GM23338 (cell line): ENCODE results near the gene CSGALNACT2. TPM values are rescaled to one million over a fixed set of nuclear protein-coding genes. Genes with fewer than 3 reads are reported as not detected.

Source experiments
- ATAC-seq: fragments of 200-7000 bp; cut with Tn5 transposase; 3 replicates; pipeline ENCODE4 v1.9.1; 2020
- DNase-seq: peaks from one replicate; pipeline ENCODE4 v3.0.0-alpha.2; 2015; ENCODE audit warnings: low spot score
- H2AFZ ChIP-seq: fragments of 200-600 bp; sonication (generic); 2 replicates; pipeline ENCODE4 v1.8.0; 2016; ENCODE audit warnings: antibody characterized with exemption, mild to moderate bottlenecking, moderate library complexity
- H3F3A ChIP-seq: fragments of 200-600 bp; sonication (generic); replicated peaks from 2 replicates; pipeline ENCODE4 v1.8.0; 2017; ENCODE audit warnings: antibody characterized with exemption, mixed run types, low read depth
- H3K27ac ChIP-seq: fragments of 200-600 bp; sonication (generic); 2 replicates; pipeline ENCODE4 v1.6.1; 2016; ENCODE audit warnings: low read depth
- H3K27me3 ChIP-seq: fragments of 200-600 bp; sonication (generic); 2 replicates; pipeline ENCODE4 v1.8.0; 2016; ENCODE audit warnings: mild to moderate bottlenecking, mixed run types, moderate library complexity; ENCODE audit not compliant: insufficient read depth
- H3K36me3 ChIP-seq: fragments of 200-600 bp; sonication (generic); 2 replicates; pipeline ENCODE4 v1.8.0; 2016; ENCODE audit warnings: mild to moderate bottlenecking; ENCODE audit not compliant: insufficient read depth
- H3K4me1 ChIP-seq: fragments of 200-600 bp; sonication (generic); 2 replicates; pipeline ENCODE4 v1.8.0; 2016; ENCODE audit warnings: mild to moderate bottlenecking, moderate library complexity; ENCODE audit not compliant: insufficient read depth
- H3K4me2 ChIP-seq: fragments of 200-600 bp; sonication (generic); 2 replicates; pipeline ENCODE4 v1.7.1; 2017; ENCODE audit warnings: mixed run types
- H3K4me3 ChIP-seq: fragments of 200-600 bp; sonication (generic); 2 replicates; pipeline ENCODE4 v1.6.1; 2016; ENCODE audit warnings: mixed run types
- H3K79me2 ChIP-seq: fragments of 200-600 bp; sonication (generic); replicated peaks from 2 replicates; pipeline ENCODE4 v1.8.0; 2017; ENCODE audit warnings: mild to moderate bottlenecking; ENCODE audit not compliant: insufficient read depth
- H3K9me2 ChIP-seq: fragments of 200-600 bp; sonication (generic); 2 replicates; pipeline ENCODE4 v1.8.0; 2017; ENCODE audit not compliant: insufficient read depth
- H4K20me1 ChIP-seq: fragments of 200-600 bp; sonication (generic); replicated peaks from 2 replicates; pipeline ENCODE4 v1.8.0; 2017; ENCODE audit warnings: mild to moderate bottlenecking; ENCODE audit not compliant: insufficient read depth
- H3K27ac Mint-ChIP-seq: 2 replicates; pipeline ENCODE4 v1.8.0; 2020; ENCODE audit warnings: inconsistent platforms, mild to moderate bottlenecking, moderate library complexity, mixed read lengths
- H3K27me3 Mint-ChIP-seq: 3 replicates; pipeline ENCODE4 v1.8.0; 2022; ENCODE audit warnings: low read depth, mild to moderate bottlenecking, moderate library complexity, mixed read lengths, inconsistent platforms; ENCODE audit not compliant: insufficient read depth, poor library complexity
- H3K36me3 Mint-ChIP-seq: 3 replicates; pipeline ENCODE4 v1.8.0; 2021; ENCODE audit warnings: low read depth, mild to moderate bottlenecking, inconsistent platforms, moderate library complexity, mixed read lengths
- H3K4me1 Mint-ChIP-seq: 3 replicates; pipeline ENCODE4 v1.8.0; 2020; ENCODE audit warnings: mild to moderate bottlenecking, inconsistent platforms, mixed read lengths
- H3K4me3 Mint-ChIP-seq: 3 replicates; pipeline ENCODE4 v1.8.0; 2021; ENCODE audit warnings: moderate library complexity, mild to moderate bottlenecking, inconsistent platforms, mixed read lengths
- H3K9me3 Mint-ChIP-seq: 3 replicates; pipeline ENCODE4 v1.8.0; 2020; ENCODE audit warnings: moderate library complexity, mild to moderate bottlenecking, inconsistent platforms, mixed read lengths
- CREB1 ChIP-seq: fragments of 250-450 bp; sonication (Bioruptor Pico); IDR thresholded peaks from 2 replicates; pipeline ENCODE4 v1.5.0; 2020; ENCODE audit warnings: low read depth, mild to moderate bottlenecking, moderate library complexity
- EZH2 ChIP-seq: fragments of 200-600 bp; sonication (generic); IDR thresholded peaks from one replicate; pipeline ENCODE4 v1.8.0; 2017; ENCODE audit warnings: antibody characterized with exemption, mild to moderate bottlenecking, low read depth; ENCODE audit not compliant: unreplicated experiment
- EZH2phosphoT487 ChIP-seq: fragments of 200-600 bp; sonication (generic); IDR thresholded peaks from one replicate; pipeline ENCODE4 v1.8.1; 2018; ENCODE audit warnings: antibody characterized with exemption; ENCODE audit not compliant: unreplicated experiment
- JUNB ChIP-seq: IDR thresholded peaks from one replicate; pipeline ENCODE4 v1.6.1; 2016; ENCODE audit warnings: antibody characterized with exemption; ENCODE audit not compliant: unreplicated experiment
- NANOG ChIP-seq: IDR thresholded peaks from 2 replicates; pipeline ENCODE4 v1.6.1; 2016; ENCODE audit warnings: antibody characterized with exemption, borderline replicate concordance
- POLR2AphosphoS5 ChIP-seq: IDR thresholded peaks from 2 replicates; pipeline ENCODE4 v1.6.1; 2016; ENCODE audit warnings: antibody characterized with exemption, low read depth
- STAT1 ChIP-seq: IDR thresholded peaks from one replicate; pipeline ENCODE4 v1.6.1; 2016; ENCODE audit warnings: antibody characterized with exemption; ENCODE audit not compliant: unreplicated experiment
- ZNF114 ChIP-seq: fragments of 250-450 bp; sonication (Bioruptor Pico); IDR thresholded peaks from 2 replicates; pipeline ENCODE4 v1.5.0; 2020; ENCODE audit warnings: mild to moderate bottlenecking, moderate library complexity
- ZNF331 ChIP-seq: fragments of 250-450 bp; sonication (Bioruptor Pico); IDR thresholded peaks from 2 replicates; pipeline ENCODE4 v1.5.0; 2020; ENCODE audit warnings: low read depth, mild to moderate bottlenecking, moderate library complexity
- polyA plus RNA-seq: library from polyadenylated mRNA; unstranded; fragments of >200 nt; fragmentation: Nextera tagmentation; extraction: Ambion mirVana; gene quantifications from 2 replicates; pipeline ENCODE4 v1.2.1, GENCODE V29; 2016
- total RNA-seq: library from RNA; depleted of rRNA; stranded (reverse); fragments of >200 nt; shearing (Covaris generic); gene quantifications from 2 replicates; pipeline ENCODE4 v1.2.3, GENCODE V29; 2014
- TF ChIP-seq, protein P1 (sequence below): IDR thresholded peaks from 2 replicates; pipeline ENCODE4 v1.6.1; 2016; ENCODE audit warnings: antibody characterized with exemption
- TF ChIP-seq, protein P2 (sequence below): fragments of 250-450 bp; sonication (Bioruptor Pico); IDR thresholded peaks from 2 replicates; pipeline ENCODE4 v1.5.0; 2020; ENCODE audit warnings: mild to moderate bottlenecking, moderate library complexity
- TF ChIP-seq, protein P3 (sequence below), 2 experiments: fragments of 200-600 bp in 1 of 2; sonication (generic) in 1 of 2; conservative IDR thresholded peaks; 2 replicates each; pipeline versions ENCODE4 v1.5.1 to v1.6.1; 2016 to 2017; ENCODE audit warnings: antibody characterized with exemption in 2 of 2, low read depth in 2 of 2, mild to moderate bottlenecking in 2 of 2, moderate library complexity in 1 of 2
- TF ChIP-seq, protein P4 (sequence below): IDR thresholded peaks from one replicate; pipeline ENCODE4 v1.6.1; 2018; ENCODE audit warnings: antibody characterized with exemption; ENCODE audit not compliant: unreplicated experiment

The CSGALNACT2 gene
- total and polyA plus RNA-seq, 2 experiments from 2014 or later: 3.0 to 4.6 TPM

DNA sequence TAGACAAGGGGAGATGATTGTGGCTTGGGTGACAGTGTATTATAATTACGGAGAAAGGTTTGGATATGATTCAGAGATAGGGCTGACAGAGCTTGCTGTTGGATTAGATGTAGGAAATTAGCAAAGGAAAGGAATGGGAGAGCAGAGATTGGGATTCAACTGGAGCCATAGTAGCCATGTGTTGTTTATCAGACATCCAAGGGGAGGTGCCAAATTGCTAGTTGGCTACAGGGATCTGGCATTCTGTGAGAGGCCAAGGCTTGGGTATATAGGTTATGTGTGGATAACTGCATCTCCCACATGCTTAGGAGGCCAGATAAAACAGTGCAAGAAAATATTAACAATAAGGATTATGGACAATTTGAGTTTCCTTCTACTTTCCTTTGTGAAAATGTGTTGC is 34.9 kb downstream of the CSGALNACT2 start:
- Histone ChIP-seq H3K4me2 (no peak overlapping the region), H3K4me1 (no peaks in the 10 kb centered on the region), H3F3A (no peaks in the 10 kb centered on the region), H4K20me1 (no peaks in the 10 kb centered on the region), H3K9me2 (no peaks in the 10 kb centered on the region), H3K27me3 (no peaks in the 10 kb centered on the region), H3K36me3 (peaks cover 4% of the 10 kb centered on the region; the same call in 1 of the 2 replicates), H2AFZ (no peak overlapping the region), H3K27ac (no peak overlapping the region), H3K4me3 (no peak overlapping the region), H3K79me2 (no peaks in the 10 kb centered on the region)
- Mint-ChIP-seq H3K27ac (peak overlapping the region; percentile 4; the same call in 1 of the 2 replicates), H3K4me3 (no peak overlapping the region), H3K4me1 (peaks cover 12% of the 10 kb centered on the region), H3K36me3 (no peaks in the 10 kb centered on the region), H3K9me3 (no peaks in the 10 kb centered on the region), H3K27me3 (peaks cover 1% of the 10 kb centered on the region)
- no peak for DNase-seq
- no peak for ATAC-seq
- TF ChIP-seq POLR2AphosphoS5 (no peak), ZNF331 (no peak), STAT1 (no peak), JUNB (no peak), NANOG (no peak), EZH2 (no peak), CREB1 (CRISPR knock-in tag) (no peak), EZH2phosphoT487 (no peak), ZNF114 (CRISPR knock-in tag) (no peak)
- TF ChIP-seq, protein P1, sequence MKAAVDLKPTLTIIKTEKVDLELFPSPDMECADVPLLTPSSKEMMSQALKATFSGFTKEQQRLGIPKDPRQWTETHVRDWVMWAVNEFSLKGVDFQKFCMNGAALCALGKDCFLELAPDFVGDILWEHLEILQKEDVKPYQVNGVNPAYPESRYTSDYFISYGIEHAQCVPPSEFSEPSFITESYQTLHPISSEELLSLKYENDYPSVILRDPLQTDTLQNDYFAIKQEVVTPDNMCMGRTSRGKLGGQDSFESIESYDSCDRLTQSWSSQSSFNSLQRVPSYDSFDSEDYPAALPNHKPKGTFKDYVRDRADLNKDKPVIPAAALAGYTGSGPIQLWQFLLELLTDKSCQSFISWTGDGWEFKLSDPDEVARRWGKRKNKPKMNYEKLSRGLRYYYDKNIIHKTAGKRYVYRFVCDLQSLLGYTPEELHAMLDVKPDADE: no peak
- TF ChIP-seq, protein P2, sequence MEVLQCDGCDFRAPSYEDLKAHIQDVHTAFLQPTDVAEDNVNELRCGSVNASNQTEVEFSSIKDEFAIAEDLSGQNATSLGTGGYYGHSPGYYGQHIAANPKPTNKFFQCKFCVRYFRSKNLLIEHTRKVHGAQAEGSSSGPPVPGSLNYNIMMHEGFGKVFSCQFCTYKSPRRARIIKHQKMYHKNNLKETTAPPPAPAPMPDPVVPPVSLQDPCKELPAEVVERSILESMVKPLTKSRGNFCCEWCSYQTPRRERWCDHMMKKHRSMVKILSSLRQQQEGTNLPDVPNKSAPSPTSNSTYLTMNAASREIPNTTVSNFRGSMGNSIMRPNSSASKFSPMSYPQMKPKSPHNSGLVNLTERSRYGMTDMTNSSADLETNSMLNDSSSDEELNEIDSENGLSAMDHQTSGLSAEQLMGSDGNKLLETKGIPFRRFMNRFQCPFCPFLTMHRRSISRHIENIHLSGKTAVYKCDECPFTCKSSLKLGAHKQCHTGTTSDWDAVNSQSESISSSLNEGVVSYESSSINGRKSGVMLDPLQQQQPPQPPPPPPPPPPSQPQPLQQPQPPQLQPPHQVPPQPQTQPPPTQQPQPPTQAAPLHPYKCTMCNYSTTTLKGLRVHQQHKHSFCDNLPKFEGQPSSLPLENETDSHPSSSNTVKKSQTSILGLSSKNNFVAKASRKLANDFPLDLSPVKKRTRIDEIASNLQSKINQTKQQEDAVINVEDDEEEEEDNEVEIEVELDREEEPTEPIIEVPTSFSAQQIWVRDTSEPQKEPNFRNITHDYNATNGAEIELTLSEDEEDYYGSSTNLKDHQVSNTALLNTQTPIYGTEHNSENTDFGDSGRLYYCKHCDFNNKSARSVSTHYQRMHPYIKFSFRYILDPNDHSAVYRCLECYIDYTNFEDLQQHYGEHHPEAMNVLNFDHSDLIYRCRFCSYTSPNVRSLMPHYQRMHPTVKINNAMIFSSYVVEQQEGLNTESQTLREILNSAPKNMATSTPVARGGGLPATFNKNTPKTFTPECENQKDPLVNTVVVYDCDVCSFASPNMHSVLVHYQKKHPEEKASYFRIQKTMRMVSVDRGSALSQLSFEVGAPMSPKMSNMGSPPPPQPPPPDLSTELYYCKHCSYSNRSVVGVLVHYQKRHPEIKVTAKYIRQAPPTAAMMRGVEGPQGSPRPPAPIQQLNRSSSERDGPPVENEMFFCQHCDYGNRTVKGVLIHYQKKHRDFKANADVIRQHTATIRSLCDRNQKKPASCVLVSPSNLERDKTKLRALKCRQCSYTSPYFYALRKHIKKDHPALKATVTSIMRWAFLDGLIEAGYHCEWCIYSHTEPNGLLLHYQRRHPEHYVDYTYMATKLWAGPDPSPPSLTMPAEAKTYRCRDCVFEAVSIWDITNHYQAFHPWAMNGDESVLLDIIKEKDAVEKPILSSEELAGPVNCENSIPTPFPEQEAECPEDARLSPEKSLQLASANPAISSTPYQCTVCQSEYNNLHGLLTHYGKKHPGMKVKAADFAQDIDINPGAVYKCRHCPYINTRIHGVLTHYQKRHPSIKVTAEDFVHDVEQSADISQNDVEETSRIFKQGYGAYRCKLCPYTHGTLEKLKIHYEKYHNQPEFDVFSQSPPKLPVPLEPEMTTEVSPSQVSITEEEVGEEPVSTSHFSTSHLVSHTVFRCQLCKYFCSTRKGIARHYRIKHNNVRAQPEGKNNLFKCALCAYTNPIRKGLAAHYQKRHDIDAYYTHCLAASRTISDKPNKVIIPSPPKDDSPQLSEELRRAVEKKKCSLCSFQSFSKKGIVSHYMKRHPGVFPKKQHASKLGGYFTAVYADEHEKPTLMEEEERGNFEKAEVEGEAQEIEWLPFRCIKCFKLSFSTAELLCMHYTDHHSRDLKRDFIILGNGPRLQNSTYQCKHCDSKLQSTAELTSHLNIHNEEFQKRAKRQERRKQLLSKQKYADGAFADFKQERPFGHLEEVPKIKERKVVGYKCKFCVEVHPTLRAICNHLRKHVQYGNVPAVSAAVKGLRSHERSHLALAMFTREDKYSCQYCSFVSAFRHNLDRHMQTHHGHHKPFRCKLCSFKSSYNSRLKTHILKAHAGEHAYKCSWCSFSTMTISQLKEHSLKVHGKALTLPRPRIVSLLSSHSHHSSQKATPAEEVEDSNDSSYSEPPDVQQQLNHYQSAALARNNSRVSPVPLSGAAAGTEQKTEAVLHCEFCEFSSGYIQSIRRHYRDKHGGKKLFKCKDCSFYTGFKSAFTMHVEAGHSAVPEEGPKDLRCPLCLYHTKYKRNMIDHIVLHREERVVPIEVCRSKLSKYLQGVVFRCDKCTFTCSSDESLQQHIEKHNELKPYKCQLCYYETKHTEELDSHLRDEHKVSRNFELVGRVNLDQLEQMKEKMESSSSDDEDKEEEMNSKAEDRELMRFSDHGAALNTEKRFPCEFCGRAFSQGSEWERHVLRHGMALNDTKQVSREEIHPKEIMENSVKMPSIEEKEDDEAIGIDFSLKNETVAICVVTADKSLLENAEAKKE (CRISPR knock-in tag): no peak
- TF ChIP-seq, protein P3, sequence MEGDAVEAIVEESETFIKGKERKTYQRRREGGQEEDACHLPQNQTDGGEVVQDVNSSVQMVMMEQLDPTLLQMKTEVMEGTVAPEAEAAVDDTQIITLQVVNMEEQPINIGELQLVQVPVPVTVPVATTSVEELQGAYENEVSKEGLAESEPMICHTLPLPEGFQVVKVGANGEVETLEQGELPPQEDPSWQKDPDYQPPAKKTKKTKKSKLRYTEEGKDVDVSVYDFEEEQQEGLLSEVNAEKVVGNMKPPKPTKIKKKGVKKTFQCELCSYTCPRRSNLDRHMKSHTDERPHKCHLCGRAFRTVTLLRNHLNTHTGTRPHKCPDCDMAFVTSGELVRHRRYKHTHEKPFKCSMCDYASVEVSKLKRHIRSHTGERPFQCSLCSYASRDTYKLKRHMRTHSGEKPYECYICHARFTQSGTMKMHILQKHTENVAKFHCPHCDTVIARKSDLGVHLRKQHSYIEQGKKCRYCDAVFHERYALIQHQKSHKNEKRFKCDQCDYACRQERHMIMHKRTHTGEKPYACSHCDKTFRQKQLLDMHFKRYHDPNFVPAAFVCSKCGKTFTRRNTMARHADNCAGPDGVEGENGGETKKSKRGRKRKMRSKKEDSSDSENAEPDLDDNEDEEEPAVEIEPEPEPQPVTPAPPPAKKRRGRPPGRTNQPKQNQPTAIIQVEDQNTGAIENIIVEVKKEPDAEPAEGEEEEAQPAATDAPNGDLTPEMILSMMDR (conservative IDR thresholded peaks at IDR 0.05; ENCODE audit: low read depth in 2 of 2): no peak
- TF ChIP-seq, protein P4, sequence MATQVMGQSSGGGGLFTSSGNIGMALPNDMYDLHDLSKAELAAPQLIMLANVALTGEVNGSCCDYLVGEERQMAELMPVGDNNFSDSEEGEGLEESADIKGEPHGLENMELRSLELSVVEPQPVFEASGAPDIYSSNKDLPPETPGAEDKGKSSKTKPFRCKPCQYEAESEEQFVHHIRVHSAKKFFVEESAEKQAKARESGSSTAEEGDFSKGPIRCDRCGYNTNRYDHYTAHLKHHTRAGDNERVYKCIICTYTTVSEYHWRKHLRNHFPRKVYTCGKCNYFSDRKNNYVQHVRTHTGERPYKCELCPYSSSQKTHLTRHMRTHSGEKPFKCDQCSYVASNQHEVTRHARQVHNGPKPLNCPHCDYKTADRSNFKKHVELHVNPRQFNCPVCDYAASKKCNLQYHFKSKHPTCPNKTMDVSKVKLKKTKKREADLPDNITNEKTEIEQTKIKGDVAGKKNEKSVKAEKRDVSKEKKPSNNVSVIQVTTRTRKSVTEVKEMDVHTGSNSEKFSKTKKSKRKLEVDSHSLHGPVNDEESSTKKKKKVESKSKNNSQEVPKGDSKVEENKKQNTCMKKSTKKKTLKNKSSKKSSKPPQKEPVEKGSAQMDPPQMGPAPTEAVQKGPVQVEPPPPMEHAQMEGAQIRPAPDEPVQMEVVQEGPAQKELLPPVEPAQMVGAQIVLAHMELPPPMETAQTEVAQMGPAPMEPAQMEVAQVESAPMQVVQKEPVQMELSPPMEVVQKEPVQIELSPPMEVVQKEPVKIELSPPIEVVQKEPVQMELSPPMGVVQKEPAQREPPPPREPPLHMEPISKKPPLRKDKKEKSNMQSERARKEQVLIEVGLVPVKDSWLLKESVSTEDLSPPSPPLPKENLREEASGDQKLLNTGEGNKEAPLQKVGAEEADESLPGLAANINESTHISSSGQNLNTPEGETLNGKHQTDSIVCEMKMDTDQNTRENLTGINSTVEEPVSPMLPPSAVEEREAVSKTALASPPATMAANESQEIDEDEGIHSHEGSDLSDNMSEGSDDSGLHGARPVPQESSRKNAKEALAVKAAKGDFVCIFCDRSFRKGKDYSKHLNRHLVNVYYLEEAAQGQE: no peak
